ENCODE results near the gene CENPP.
"Not testable (repeated sequence)": the region's sequence is repeated elsewhere in the genome, so short reads cannot be mapped to it uniquely, and the experiment has no call there.

Gene CENPP

GRCh38 chr9:92558612-92559374, 233.0 kb downstream of the CENPP start:
- no peak for DNase-seq

DNA sequence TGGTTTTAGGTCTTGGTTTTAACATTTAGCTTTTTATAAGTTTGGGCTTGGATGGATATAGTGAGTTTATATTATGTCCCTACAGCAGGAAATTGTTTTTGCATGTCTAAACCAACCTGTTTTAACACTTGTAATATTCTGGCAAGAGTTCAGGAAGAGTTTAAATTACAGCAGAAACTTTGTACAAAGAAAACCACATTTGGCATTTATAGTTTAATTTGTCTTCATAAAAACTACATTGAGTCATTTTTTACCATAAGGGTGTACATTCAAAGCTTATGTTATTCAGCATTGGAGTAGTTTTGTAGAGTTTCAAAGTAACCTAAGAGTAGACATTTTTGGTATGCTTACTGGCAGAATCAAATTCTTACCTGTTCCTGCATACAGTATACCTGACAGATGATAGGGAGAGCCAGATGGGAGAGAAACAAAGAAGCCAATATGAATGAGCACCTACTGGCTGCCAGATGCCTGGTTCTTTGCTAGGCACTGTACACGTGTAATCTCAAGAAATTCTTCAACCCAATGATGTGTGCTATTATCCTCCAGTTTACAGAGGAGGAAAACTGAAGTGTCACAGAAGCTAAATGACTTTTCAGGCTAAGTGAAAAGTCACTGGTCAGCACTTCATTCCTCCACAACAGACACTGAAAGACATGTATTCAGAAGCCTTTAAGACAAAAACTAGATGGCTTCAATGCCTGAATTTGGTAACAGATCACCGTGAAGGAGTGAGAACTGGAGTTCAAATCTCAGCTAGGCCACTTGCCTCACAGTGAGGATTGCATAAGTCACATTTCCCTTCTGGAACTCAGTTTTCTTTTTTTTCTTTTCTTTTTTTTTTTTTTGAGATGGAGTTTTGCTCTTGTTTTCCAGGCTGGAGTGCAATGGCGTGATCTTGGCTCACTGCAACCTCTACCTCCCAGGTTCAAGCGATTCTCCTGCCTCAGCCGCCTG, 235.9 kb downstream of the CENPP start:
- DNase-seq: no peak

DNA sequence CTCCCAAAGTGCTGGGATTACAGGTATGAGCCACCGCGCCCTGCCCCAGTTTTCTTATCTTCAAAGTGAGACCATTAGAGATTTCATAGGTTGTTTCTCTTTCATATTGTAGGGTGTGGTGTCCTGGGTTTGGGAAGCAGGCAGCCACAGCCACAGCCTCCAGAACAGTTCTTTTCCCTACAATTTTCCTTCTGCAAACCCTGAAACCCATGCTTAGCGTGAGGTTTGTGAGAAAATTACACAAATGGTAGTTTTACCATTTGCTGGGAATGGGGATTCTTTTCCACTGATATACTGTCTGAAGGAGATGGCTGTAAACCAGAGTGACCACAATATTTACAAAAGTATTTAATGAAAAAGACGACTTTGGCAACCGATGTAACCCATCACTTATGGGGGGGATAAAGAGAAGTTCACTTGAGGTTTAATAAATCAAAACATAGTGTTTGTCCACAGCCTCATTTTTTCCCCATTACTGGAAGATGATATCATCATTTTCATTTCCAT, 236.8 kb downstream of the CENPP start:
- no peak for DNase-seq

DNA sequence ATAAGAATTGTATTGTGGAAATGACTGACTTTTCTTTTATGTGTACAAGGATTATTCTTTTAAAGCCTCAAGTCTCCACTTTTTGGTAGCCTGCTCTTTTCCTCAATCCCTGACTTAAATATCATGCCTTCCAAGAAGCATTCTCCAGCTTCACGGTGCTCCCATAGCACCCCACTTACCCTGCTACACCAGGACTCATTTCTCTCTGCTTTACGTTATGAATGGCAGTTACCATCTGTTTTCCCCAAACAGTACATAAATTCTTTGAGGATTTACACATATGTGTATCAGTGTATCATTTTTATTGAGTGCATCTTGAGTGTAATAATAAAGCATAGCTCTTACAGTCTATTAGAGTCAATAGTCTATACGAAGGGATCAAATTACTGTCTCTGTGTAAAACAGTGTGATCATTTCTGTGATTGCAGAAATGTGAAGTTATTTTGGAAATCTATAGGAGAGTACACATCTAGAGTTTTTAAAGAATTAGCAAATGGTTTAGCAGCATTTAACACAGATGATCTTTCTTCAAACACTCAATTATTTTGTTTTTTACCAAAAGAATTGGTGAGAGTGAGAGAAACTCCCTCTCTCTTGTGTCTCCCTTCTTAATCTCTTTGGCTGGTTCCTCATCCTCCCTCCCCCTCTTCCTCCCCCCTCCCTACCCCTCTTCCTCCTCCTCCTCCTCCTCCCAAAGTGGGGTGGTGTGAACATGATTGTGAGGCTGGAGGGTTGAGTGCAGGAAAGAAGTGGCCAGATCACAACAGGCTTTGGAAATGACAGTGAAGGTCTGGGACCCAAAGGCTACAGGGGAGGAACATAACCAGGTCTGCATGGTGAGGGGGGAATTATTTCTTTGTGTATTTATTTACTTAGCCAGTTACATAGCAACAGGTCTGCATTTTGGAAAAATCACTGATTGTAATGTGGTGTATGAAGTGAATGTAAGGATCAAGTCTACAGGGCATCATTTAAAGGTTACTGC, 237.7 kb downstream of the CENPP start:
- no peak for DNase-seq

- no peak for DNase-seq
Observed at GRCh38 chr9:92564504-92564903, 238.8 kb downstream of the CENPP start.

DNA sequence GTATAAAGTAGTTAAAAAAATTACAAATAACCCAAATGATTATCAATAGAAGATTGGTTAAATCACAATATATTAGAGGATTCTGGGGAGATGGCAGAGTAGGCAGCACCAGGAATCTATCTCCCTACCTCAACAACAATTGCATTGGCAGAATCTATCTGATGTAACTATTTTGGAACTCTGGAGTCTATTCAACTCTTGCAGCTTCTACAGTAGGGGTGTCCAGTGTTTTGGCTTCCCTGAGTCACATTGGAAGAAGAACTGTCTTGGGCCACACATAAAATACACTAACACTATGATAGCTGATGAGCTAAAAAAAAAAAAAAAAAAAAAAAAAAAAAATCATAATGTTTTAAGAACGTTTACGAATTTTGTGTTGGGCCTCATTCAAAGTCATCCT, 239.2 kb downstream of the CENPP start:
- DNase-seq: no peak

DNA sequence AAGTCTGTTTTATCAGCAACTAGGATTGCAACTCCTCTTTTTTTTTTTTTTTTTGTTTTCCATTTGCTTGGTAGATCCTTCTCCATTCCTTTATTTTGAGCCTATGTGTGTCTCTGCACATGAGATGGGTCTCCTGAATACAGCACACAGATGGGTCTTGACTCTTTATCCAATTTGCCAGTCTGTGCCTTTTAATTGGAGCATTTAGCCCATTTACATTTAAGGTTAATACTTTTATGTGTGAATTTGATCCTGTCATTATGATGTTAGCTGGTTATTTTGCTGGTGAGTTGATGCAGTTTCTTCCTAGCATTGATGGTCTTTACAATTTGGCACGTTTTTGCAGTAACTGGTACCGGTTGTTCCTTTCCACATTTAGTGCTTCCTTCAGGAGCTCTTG, 246.1 kb downstream of the CENPP start:
- not testable (repeated sequence) for DNase-seq

DNA sequence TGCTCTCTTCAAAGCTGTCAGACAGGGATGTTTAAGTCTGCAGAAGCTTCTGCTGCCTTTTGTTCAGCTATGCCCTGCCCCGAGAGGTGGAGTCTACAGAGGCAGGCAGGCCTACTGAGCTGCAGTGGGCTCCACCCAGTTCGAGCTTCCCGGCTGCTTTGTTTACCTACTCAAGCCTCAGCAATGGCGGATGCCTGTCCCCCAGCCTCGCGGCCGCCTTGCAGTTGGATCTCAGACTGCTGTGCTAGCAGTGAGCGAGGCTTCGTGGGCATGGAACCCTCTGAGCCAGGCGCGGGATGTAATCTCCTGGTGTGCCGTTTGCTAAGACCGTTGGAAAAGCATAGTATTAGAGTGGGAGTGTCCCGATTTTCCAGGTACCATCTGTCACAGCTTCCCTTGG, 247.9 kb downstream of the CENPP start:
- DNase-seq: not testable (repeated sequence)

GRCh38 chr9:92576175-92576574, 250.4 kb downstream of the CENPP start:
- DNase-seq: no peak

DNA sequence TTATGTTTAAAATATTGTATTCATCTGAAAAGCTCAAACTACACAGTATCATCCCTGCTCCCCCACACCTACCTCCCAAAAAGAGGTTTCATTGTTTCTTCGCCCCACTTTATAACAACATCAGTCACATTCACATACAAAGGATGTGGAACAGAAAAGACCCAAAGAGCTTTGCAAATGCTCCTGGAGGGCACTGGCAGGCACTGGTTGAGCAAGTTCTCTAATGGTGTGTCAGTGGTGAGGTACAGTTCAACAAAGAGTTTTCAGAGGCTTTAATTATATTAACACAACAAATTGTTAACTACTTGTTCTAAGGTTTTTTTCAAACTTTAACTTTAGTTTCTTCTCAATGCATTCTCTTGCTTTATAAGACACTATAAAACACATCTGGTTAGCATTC, 264.2 kb downstream of the CENPP start:
- DNase-seq: no peak

- no peak for DNase-seq
Observed at GRCh38 chr9:92590377-92590776, 264.6 kb downstream of the CENPP start.

- DNase-seq: no peak
Observed at GRCh38 chr9:92592537-92592936, 266.8 kb downstream of the CENPP start.

GRCh38 chr9:92592946-92593861, 267.5 kb downstream of the CENPP start:
- DNase-seq: no peak

- not testable (repeated sequence) for DNase-seq
Observed at GRCh38 chr9:92595075-92595474, 269.3 kb downstream of the CENPP start.

DNA sequence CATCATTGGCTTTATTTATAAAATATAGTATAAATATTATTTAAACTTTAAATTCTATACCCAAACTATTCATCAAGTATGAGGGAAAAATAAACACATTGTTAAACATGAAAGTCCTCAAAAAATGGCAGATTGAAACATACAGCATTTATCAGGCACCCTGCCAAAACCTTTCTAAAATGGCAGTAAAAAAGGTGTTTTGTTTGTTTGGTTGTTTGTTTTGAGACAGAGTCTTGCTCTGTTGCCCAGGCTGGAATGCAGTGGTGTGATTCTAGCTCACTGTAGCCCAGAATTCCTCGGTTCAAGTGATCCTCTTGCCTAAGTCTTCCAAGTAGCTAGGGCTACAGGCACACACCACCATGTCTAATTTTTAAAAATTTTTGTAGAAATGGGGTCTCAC, 270.2 kb downstream of the CENPP start:
- DNase-seq: no peak

GRCh38 chr9:92598382-92598781, 272.6 kb downstream of the CENPP start:
- DNase-seq: no peak

DNA sequence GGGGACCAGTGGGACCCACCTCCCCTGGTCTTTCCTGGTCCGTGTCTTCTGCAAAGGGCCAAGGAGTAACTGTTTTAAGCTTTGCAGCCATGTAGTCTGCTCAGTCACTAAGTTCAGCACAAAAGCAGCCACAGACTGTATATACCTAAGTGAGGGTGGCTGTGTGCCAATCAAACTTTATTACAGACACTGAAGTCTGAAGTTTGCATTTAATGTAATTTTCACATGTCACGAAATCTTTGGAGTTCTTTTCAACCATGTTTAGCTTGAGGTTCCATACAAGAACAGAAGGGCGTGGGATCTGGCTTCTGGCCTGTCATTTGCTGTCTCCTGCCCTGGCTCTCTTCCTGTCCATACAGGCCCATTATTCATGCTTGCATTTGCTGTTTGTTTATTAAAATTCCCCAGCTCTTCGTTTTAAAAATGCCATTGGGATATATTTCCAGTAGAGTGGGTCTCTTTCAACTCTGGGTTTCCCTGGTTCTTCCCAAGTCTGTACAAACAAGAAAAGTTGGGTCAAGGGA, 274.2 kb downstream of the CENPP start:
- DNase-seq: no peak

DNA sequence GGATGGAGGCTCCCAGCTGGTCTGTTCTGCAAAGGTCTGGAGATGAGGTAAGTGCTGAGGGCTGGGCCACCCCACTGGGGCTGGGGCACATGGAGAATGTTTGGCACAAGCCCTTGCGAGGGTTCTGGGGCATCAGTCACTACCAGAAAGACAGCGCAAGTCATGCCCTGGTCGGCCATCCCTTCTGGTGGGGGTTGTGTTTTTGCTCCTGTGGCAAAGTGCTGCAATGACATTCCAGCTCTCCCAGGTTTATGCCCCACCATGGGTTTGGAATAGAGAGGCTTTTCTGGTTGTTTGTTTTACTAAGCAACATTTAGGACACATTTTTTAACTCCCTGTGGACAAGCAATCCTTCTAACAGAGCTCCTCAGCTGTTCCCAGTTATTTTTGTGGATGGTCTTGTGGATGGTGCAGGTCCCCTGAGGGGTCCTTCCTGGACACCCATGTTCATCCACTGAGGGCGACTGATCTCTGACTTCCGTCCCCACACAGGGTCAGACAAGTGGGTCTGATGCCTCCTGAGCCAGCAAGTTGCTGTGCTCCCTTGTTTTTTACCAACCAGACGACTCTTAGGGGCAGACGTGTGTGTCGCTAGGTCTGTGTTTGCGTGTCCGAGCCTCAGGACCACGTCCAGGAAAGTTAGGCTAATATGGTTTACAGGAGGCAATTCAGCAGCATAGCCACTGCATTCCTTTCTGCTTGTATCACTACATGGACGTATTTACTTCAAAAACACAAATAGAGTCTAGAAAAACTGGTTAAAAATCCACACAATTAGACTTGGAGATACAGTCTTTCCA, 274.9 kb downstream of the CENPP start:
- peak; percentile 73 for DNase-seq

DNA sequence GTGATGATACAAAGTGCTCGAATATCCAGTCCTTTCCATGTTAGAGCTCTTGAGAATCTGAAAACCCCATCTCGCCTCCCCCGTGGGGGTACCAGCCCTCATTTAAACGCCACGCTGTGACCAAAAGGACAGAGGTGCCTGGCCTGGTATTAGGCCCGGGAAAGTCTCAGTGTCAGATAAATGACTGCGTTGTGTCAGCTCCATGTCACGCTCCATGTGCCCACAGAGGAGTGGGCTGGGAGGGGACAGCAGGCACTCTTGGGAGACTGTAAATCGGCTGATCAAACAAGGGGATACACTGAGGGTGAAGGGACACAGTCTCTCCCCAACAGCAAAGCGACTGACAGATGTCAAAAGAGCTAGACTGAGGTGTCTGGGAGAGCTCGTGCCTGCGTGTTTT, 275.7 kb downstream of the CENPP start:
- DNase-seq: no peak

DNA sequence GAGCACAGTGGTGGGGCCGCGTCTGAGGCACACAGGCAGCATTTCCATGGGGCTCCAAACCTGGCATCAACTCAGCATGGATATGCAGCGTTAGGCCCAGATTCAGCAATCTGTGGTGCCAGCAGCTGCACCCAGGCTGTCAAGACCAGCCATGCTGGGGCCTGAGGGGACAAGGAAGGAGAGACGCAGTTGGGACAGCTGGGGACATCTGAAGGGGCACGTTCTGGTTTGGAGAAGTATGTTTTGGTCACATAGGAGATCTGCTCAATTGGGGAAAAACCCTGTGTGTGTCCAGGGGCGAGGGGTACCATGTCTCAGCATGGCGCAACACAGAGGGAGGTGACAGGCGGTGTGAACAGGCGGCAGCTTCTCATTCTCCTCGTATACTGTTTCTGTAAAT, 276.7 kb downstream of the CENPP start:
- DNase-seq: no peak
